ENCODE data around the gene NR2F6. TPM values are rescaled to one million over a fixed set of nuclear protein-coding genes. Genes with fewer than 3 reads are reported as not detected.

The NR2F6 gene
- polyA plus RNA-seq, 2 of the 4 experiments (the other 2 are of a cell fraction), result 31.9 to 42.1 TPM

DNA sequence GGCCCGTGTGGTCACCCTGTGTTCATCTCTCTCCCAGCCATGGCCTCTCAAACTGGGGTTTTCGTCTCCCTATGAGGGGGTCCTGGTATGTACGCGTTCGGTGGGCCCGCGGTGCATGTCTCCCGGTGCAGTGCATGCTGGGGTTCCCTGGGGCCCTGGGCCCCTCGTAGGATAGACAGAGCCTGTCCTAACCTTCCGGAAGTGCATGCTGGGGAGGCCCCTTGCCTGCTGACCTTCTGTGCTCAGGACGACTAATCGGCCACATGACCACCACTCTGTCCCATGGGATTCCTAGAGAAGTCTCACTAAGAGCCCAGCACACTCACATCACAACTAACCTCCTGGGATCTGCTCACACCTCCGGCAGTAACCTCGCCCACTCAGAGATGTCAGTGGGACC, 35.4 kb downstream of the NR2F6 start:
- POLR2A ChIA-PET, result no interaction called here
- no peak overlapping the region for H3K4me2 ChIP-seq
- H3K9me3 ChIP-seq, result no peaks in the 10 kb centered on the region
- CTCF ChIA-PET, result interaction anchor here (2.3 kb wide), 1 partner anchor 25 kb away, joined by 5 read pairs; no protein-coding TSS in a partner anchor
- FAIRE-seq (no peak), DNase-seq (ENCODE audit: low read depth in 1 of 2, low spot score in 1 of 2) (no peak), ATAC-seq (no peak)
- peaks cover 4% of the 10 kb centered on the region; the same call in 1 of the 3 replicates for H3K4me1 ChIP-seq
- TF ChIP-seq CBX2 (IDR thresholded peaks at IDR 0.05; ENCODE audit: borderline replicate concordance, low read depth) (no peak), HEYL (CRISPR knock-in tag; IDR thresholded peaks at IDR 0.05) (no peak), FOXS1 (CRISPR knock-in tag; IDR thresholded peaks at IDR 0.05) (no peak), RARB (CRISPR knock-in tag; IDR thresholded peaks at IDR 0.05) (no peak)
- TF ChIP-seq, protein P1, sequence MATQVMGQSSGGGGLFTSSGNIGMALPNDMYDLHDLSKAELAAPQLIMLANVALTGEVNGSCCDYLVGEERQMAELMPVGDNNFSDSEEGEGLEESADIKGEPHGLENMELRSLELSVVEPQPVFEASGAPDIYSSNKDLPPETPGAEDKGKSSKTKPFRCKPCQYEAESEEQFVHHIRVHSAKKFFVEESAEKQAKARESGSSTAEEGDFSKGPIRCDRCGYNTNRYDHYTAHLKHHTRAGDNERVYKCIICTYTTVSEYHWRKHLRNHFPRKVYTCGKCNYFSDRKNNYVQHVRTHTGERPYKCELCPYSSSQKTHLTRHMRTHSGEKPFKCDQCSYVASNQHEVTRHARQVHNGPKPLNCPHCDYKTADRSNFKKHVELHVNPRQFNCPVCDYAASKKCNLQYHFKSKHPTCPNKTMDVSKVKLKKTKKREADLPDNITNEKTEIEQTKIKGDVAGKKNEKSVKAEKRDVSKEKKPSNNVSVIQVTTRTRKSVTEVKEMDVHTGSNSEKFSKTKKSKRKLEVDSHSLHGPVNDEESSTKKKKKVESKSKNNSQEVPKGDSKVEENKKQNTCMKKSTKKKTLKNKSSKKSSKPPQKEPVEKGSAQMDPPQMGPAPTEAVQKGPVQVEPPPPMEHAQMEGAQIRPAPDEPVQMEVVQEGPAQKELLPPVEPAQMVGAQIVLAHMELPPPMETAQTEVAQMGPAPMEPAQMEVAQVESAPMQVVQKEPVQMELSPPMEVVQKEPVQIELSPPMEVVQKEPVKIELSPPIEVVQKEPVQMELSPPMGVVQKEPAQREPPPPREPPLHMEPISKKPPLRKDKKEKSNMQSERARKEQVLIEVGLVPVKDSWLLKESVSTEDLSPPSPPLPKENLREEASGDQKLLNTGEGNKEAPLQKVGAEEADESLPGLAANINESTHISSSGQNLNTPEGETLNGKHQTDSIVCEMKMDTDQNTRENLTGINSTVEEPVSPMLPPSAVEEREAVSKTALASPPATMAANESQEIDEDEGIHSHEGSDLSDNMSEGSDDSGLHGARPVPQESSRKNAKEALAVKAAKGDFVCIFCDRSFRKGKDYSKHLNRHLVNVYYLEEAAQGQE (IDR thresholded peaks at IDR 0.05), result no peak
- H3K27ac ChIP-seq, result no peak overlapping the region
- WGBS (ENCODE audit: missing lambda C conversion rate), result 90% methylated on average over 11 of the region's 14 CpGs
- no peak overlapping the region for H3K4me3 ChIP-seq

DNA sequence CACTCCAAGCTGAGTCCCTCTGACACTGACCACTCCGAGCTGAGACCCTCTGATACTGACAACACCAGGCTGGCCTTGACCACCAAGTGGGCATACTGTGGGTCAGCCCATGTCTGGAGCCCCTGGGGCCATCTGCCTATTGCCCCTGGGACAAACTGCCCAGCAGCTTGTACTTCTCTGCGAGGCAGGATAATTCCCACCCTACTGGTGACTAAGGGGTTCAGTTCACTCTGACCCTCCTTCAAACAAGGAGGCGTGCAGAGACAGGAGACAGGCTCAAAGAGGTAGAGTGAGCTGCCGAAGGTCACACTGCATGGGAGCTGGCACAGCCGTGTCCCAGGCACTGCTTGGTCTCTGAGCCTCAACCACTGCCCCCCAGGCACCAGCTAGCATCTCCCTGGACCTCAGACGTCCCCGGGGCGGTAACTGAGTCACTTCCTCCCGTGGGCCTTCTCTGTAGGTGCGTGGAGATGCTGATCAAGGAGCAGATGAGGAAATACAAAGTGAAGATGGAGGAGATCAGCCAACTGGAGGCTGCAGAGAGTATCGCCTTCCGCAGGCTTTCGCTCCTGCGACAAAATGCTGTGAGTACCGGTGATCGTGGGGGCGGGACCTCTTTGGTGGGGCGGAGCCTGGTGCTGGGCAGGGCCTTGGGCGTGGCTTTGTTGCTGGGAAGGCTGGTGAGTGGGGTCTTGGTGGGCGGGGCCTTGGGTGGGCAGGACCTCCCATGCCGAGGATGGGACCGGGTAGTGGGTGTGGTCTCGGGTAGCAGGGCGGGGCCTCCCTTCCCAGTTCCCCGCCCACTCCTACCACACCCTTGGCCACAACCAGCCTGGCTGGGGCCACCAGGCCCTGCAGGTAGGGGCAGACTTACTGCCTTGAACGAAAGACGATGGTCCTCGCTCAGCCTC, 36.3 kb downstream of the NR2F6 start:
- TF ChIP-seq EHMT2 (IDR thresholded peaks at IDR 0.05; ENCODE audit: low read depth) (no peak), KDM1A (IDR thresholded peaks at IDR 0.05; ENCODE audit: low read depth) (no peak)
- Histone ChIP-seq H3K9me3 (no peaks in the 10 kb centered on the region), H3K4me1 (peaks cover under 1% of the 10 kb centered on the region; the same call in 1 of the 3 replicates), H3K4me3 (no peak overlapping the region), H3K27ac (no peak overlapping the region), H3K4me2 (no peak overlapping the region)
- peak in 1 of 2 experiments; percentile 76; a peak in 3 of 6 replicates for ATAC-seq
- WGBS (ENCODE audit: missing lambda C conversion rate), result 83% methylated on average over 17 of the region's 28 CpGs
- ChIA-PET POLR2A (no interaction called here), CTCF (interaction anchor here (1.7 to 2.3 kb wide), 2 partner anchors 26 to 74 kb away, joined by 3 to 5 read pairs; no protein-coding TSS in a partner anchor)
- DNase-seq (ENCODE audit: low read depth in 1 of 2, low spot score in 1 of 2), result peak; percentile 19 to 79
- no peak for FAIRE-seq

DNA sequence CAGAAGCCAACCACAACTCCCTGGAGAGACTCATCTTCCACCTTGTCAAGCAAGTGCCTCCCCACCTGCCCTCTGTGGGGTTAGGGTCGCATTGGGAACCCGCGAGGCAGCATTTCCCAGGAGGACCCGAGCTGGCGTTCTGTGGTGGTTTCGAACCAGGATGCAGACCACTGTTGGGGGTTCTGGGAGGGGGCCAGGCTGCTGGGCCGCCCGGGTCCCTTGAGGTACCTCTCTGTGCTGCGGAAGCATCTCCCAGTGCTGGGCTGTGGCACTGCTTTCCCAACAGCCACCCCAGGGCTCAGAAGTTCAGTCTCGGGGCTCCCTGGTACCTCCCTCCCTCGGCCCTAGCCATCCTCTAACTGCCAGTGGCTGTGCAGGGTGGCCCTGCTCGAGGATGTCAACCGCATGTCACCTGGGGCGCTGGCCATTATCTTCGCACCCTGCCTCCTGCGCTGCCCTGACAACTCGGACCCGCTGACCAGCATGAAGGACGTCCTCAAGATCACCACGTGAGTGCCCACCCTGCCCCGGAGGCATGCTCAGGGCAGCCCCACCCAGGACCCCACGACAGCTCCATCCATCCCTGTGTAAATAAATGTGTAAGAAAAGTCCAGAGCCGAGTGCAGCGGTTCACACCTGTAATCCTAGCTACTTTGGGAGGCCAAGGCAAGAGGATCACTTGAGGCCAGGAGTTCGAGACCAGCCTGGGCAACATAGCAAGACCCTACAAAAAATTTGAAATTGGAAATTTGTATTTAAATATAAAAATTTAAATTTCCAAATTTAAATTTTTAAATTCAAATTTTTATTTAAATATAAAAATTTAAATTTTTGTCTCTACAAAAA, 38.8 kb downstream of the NR2F6 start:
- ChIA-PET POLR2A (no interaction called here), CTCF (interaction anchor here (1.1 kb wide), 1 partner anchor 77 kb away, joined by 3 read pairs; no protein-coding TSS in a partner anchor)
- Histone ChIP-seq H3K4me2 (no peak overlapping the region), H3K27ac (no peak overlapping the region), H3K9me3 (no peaks in the 10 kb centered on the region), H3K4me1 (no peaks in the 10 kb centered on the region), H3K4me3 (no peak overlapping the region)
- no peak for FAIRE-seq
- DNase-seq (ENCODE audit: low read depth in 1 of 2, low spot score in 1 of 2), result no peak
- WGBS (ENCODE audit: missing lambda C conversion rate), result 95% methylated on average over 15 of the region's 25 CpGs
- no peak for ATAC-seq
- TF ChIP-seq, protein P2, sequence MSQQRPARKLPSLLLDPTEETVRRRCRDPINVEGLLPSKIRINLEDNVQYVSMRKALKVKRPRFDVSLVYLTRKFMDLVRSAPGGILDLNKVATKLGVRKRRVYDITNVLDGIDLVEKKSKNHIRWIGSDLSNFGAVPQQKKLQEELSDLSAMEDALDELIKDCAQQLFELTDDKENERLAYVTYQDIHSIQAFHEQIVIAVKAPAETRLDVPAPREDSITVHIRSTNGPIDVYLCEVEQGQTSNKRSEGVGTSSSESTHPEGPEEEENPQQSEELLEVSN (IDR thresholded peaks at IDR 0.05; ENCODE audit: borderline replicate concordance, low read depth), result no peak
- TF ChIP-seq, protein P3, sequence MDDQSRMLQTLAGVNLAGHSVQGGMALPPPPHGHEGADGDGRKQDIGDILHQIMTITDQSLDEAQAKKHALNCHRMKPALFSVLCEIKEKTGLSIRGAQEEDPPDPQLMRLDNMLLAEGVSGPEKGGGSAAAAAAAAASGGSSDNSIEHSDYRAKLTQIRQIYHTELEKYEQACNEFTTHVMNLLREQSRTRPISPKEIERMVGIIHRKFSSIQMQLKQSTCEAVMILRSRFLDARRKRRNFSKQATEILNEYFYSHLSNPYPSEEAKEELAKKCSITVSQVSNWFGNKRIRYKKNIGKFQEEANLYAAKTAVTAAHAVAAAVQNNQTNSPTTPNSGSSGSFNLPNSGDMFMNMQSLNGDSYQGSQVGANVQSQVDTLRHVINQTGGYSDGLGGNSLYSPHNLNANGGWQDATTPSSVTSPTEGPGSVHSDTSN (IDR thresholded peaks at IDR 0.05), result no peak
- TF ChIP-seq ZFP36 (IDR thresholded peaks at IDR 0.05; ENCODE audit: borderline replicate concordance, partially characterized antibody), result no peak
- TF ChIP-seq EHF (CRISPR knock-in tag; IDR thresholded peaks at IDR 0.05), result no peak
- TF ChIP-seq, protein P4, sequence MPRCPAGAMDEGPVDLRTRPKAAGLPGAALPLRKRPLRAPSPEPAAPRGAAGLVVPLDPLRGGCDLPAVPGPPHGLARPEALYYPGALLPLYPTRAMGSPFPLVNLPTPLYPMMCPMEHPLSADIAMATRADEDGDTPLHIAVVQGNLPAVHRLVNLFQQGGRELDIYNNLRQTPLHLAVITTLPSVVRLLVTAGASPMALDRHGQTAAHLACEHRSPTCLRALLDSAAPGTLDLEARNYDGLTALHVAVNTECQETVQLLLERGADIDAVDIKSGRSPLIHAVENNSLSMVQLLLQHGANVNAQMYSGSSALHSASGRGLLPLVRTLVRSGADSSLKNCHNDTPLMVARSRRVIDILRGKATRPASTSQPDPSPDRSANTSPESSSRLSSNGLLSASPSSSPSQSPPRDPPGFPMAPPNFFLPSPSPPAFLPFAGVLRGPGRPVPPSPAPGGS (IDR thresholded peaks at IDR 0.05), result no peak
- TF ChIP-seq, protein P5, sequence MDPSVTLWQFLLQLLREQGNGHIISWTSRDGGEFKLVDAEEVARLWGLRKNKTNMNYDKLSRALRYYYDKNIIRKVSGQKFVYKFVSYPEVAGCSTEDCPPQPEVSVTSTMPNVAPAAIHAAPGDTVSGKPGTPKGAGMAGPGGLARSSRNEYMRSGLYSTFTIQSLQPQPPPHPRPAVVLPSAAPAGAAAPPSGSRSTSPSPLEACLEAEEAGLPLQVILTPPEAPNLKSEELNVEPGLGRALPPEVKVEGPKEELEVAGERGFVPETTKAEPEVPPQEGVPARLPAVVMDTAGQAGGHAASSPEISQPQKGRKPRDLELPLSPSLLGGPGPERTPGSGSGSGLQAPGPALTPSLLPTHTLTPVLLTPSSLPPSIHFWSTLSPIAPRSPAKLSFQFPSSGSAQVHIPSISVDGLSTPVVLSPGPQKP (IDR thresholded peaks at IDR 0.05; ENCODE audit: low read depth, low read length), result no peak
- no peak for TF ChIP-seq NR3C1 (IDR thresholded peaks at IDR 0.05)
- TF ChIP-seq EHMT2 (IDR thresholded peaks at IDR 0.05; ENCODE audit: low read depth), result no peak
- no peak for TF ChIP-seq CEBPB (IDR thresholded peaks at IDR 0.05)
- TF ChIP-seq, protein P6, sequence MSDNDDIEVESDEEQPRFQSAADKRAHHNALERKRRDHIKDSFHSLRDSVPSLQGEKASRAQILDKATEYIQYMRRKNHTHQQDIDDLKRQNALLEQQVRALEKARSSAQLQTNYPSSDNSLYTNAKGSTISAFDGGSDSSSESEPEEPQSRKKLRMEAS (IDR thresholded peaks at IDR 0.05), result no peak
- TF ChIP-seq, protein P1 (IDR thresholded peaks at IDR 0.05), result no peak
- no peak for TF ChIP-seq CBX8 (IDR thresholded peaks at IDR 0.05)

Data from A549 (cell line).